Globus pallidus (tissue), 1 donor: ENCODE measurements around the gene ACBD4.
"Not testable (repeated sequence)": the region's sequence is repeated elsewhere in the genome, so short reads cannot be mapped to it uniquely, and the experiment has no call there.

ENCODE experiments used
- DNase-seq: peaks from one replicate; pipeline ENCODE4 v3.0.0-alpha.2; 2015; ENCODE audit warnings: low spot score

The ACBD4 gene

DNA sequence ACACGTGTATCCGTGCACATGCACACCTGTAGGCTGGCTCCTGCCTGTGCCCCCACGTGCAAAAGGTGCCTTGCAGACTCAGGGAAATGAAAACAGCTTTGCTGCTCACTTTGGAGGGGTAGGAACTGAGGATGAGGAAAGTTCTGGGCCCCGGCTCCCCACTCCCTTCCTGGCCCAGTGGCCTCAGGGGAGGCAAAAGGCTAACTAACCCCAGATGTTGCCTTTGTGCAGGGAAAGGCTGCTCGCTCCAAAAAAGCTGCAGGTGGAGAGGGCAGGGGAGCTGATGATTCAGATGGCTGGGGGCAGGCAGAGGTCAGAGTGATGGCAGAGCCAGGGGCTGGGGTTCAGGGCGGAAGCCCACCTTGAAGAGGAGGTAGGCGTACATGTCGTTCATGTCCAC lies 15.5 kb upstream of the ACBD4 start:
- no peak for DNase-seq

DNA sequence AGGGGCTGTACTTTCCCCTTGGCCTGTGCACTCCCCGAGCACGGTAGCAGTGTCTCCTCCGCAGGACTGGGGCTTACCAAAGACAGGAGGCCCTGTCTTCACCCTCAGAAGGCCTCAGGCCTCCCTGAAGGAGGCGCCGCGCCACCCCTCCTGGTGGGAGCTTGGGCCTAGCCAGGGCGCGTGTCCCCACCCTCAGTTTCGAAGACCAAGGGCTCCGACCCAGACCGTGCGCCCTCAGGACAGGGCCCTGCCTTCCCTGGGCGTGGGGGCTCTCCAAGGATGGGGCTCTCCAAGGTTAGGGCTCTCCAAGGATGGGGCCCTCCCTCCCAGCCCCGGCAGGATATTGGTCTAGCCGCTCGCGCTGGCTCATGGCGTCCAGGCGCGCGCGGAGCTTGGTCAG lies 14.9 kb upstream of the ACBD4 start:
- DNase-seq = no peak

DNA sequence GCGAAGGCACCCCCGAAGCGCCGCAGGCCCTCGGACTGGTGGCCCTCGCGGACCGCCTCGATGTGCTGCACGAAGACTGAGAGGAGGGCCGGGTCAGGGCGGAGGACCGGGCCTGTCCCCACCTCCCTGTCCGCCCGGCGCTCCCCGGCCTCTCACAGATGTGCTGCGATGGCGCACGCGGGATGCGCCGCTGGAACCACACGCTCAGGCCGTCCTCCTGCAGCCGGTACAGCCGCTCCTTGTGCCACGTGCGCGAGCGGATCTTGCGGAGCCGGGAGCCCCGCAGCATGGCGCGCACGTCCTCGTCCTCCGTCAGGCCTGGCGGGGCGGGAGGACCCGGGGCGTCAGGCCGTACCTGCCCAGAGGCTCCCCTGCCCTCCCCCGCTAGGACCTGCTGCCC lies 14.4 kb upstream of the ACBD4 start:
- DNase-seq = no peak

DNA sequence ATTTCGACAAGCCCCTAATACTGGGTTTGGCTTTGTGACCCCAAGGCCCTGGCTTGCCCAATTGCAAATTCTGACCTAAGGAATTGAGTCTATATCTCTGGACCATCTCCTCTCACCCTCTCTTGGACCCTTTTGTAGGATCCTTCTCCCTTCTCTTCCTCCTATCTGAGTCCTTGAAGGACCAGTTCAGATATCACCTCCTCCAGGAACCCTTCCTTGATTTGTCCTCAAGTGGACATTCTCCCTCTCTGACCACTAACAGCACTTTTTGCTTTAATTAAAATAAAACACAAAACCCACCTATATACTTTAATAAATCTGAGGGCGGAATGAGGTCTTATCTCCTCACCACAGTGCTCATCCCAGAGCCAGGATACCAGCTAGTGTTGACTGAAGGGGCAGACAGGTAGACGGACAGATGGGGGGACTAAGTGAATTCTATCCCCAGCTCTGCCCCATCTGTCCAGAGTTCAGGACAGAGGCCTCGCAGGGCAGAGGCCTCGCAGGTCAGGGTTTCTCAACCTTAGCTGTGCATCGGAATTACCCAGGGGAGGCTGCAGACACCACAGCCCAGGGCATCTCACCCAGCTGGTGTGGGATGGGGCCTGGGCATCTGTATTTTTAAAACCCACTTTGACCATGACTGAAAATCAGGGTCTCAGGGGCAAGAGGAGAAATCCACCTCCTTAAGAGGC lies 12.3 kb upstream of the ACBD4 start:
- DNase-seq = no peak

DNA sequence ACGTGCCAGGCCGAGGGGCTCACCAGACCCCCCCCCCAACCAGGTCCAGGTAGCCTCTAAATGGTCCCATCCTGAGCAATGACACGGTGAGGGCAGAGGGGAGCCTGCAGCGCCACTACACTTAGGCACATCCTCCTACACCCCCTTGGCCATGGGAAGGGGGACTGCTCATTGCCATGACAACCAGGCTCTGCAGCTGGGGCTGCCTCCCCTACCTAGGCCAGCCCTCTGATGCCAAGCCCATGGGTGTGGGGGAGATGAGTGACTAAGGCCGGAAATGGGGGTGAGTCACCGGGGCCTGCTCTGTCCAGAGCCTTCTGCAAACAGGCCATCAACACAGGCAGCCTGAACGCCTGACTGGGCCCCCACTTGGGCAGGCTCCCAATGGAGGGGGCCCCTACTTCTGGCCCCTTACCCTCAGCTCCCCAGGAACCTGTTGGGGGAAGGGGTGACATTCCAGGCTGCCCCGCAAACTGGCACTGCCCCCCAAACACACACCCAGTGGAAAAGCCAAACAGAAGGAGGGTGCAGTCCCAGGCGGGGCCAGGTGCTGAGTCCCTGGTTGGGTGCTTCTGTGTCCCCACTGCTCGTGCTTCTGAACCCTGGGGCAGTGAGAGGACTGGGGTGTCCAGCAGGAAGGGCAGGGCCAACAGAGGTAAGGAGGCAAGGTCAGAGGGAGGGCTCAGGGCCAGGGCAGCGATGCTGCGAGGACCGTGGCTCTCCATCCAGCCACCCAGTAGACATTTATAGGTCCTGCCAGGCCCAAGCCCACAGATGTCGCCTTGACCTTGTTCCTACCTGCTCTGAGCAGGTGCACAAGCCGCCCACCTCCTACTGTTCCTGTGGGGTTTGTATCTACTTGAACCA lies 11.3 kb upstream of the ACBD4 start:
- DNase-seq = no peak

DNA sequence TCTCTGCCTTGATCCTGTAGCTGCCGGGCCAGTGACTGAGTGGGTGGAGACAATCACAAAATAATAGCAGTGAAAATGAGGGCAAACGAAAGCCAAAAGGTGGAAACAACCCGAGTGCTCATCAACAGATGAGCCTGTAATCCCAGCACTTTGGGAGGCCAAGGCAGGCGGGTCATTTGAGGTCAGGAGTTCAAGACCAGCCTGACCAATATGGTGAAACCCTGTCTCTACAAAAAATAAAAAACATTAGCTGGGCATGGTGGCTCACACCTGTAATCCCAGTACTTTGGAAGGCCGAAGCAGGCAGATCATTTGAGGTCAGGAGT lies 10.7 kb upstream of the ACBD4 start:
- not testable (repeated sequence) for DNase-seq

DNA sequence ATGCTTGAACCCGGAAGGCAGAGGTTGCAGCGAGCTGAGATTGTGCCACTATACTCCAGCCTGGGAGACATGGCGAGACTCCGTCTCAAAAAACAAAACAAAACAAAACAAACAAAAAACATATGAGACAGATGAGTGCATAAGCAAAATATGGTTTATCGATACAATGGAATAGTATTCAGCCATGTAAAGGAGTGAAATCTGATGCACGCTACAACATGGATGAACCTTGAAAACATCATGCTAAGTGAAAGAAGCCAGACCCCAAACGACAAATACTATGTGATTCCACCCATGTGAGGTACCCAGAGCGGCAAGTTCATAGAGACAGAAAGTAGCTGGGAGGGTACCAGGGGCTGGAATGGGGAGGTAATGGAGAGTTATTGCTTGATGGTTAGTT lies 10.0 kb upstream of the ACBD4 start:
- DNase-seq = no peak

DNA sequence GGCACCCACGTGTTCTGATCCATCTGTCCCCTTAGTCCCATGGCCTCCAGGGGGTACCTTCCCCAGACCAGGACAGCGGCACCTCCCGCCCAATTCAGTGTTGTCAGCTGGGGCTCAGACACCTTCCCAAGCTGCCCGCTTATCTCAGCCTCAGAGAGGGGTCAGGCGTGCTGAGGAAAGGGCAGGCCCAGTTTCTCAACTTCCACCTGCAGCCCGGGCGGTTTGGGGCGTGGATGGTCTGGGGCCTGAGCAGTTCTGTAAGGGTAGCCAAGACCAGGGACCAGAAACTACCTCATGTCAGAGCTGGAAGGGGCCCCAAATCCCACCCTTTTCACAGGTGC lies 8.3 kb upstream of the ACBD4 start:
- DNase-seq = no peak

DNA sequence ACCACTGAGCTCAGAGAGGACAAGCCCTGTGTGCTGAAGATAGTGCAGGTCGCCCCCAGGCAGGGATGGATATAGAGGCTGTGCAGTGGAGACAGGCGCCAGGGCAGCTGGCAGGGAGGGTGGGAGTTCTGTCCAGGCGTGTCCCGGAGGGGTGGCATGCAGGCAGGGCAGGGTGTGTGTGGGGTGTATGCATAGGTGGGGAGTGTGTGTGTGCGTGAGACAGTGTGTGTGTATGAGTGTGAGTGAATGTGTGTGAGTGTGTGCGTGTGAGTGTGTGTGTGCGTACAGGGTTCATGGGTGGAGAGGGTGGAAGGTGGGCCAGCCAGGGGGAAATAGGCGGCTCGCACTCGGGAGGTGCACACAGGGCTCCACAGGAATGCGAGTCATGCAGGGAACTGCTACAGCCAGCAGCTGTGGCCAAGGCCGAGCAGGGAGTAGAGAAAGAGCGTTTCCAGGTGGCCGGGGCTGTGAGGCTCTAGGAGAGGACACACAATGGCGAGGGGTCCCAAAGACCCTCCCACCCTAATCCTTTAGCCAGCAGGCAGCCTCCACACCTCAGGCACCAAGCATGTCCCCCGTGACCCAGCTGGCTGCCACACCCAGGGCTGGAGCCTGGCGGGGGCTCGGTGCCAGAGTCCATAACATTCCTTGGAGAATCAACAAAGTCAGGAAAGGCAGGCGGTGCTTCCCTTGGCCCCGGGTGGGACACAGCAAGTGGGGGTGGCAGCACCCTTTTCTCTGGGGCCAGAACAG lies 7.8 kb upstream of the ACBD4 start:
- no peak for DNase-seq

DNA sequence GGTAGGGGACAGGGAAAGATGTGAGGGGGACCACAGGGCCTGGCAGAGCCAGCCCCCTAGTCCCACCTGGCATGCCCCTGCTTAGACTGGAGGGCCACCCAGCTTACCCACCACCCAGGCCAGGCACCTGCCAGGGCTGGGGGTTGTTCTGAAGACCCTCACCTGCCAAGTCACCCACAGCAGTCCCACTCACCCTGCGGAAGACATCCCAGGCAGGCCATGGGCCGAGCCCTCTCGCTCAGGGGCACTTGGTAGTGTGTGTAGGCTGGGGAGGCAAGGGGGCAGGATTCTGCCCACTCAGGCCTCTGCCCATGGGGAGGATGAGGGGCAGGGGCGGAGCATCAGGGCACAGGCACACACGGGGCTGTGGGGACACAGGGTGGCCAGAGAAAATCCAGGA lies 7.2 kb upstream of the ACBD4 start:
- DNase-seq = no peak

DNA sequence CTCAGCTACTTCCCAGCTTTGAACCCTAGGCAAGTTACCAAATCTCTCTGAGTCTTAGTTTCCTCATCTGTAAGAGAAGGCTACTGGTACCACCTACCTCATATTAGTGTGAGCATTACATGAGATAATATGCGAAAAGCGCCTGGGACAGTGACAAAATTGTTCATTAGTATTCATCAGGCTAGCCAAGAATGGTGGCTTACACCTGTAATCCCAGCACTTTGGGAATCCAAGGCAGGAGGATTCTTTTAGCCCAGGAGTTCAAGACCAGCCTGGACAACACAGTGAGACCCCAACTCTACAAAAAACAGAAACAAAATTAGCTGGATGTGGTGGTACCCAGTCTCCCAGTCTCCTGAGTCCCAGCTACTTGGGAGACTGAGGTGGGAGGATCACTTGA lies 6.5 kb upstream of the ACBD4 start:
- DNase-seq = no peak

DNA sequence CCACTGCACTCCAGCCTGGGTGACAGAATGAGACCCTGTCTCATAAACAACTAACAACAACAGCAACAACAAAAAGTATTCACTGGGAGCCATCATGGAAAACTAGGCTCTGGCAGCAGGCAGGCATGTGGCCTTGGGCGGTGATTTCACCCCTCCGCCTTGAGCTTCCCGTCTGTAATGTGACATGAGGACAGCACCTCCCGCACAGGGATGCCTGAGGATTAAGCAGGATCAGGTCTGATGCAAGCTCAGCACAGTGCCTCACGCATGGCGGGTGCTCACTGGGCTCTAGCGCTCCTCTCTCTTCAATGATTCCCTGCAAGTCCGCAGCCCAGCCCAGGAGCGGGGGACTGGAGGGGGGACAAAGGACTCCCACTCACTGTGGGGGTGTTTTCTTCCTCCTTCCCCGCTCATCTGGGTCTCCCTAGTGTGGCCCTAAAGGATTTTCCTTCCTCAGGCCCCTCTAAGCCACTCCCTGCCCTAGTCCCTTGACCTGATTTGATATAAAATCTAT lies 6.0 kb upstream of the ACBD4 start:
- DNase-seq = no peak

DNA sequence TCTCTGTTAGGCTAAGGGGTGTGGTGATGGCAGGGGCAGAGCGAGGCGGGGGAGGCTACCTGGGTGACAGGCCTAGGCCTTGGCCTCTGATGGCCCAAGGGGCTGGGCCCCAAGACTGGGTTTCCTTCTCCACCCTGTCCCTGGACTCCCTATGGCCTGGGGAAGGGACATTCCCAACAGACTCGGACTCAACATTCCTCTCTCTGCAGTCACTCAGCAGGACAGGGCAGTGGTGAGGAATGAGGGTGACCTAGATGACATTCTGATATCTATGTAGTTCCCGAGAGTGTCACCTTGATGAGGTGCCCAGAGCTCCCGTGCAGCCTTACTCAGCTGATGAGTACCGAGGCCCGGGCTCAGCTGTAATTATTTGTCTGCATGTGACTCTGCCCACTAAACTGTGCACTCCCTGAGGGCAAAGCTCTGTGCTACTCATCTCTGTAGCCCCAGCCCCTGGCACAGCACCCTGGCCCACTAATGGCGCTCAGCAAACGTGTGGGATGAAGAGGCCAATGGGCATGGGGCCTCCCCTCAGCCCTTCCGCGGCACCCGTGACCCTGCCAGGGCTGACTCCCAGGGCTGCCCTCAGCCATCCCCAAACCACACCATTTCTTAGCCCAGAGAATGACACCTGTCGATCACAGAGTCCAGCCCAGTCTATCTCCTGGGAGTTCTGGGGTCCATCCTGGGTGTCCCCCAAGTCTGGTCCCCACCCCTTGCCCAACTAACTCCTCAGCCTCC lies 5.4 kb upstream of the ACBD4 start:
- DNase-seq = no peak

DNA sequence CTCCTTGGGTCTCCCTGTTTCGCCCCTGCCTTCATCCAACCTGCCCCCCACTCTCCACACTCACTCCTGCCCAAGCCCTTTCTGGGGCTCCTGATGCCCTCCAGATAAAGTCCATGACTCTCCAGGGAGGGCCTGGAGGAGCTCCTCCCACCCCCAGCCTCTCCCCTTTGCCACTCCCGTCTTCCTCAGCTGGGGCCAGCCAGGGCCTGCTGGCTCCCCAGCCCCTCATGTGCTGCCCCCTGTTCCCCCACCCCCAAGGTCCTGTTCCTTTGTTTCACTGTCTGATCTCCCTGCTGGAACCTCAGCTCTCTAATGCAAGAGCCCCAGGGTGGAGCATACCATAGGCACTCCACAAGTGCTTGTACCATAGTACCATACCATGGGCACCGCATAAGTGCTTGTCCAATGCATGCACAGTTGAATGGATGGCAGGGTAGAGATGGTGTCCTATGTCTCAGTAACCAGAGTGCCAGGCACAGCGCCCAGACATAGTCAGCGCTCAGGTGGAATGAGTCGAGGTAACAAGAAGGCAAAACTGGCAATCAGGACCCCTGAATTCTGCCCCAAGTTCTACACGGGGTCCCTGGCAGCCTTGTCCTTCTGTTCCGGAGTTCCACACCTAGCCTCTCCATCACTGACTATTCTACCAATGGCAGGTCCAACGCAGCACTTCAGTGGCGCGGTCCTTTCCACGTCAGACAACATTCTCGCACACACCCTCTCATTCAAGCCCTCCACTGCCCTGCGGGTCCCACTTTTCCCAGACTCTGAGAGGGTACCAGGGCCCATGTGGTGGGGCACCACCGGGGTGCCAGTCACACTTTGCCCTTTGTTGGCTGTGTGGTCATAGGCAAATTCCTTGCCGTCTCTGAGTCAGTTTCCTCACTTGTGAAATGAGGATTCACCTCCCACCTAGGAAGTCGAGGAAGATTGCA lies 4.5 kb upstream of the ACBD4 start:
- DNase-seq = no peak

DNA sequence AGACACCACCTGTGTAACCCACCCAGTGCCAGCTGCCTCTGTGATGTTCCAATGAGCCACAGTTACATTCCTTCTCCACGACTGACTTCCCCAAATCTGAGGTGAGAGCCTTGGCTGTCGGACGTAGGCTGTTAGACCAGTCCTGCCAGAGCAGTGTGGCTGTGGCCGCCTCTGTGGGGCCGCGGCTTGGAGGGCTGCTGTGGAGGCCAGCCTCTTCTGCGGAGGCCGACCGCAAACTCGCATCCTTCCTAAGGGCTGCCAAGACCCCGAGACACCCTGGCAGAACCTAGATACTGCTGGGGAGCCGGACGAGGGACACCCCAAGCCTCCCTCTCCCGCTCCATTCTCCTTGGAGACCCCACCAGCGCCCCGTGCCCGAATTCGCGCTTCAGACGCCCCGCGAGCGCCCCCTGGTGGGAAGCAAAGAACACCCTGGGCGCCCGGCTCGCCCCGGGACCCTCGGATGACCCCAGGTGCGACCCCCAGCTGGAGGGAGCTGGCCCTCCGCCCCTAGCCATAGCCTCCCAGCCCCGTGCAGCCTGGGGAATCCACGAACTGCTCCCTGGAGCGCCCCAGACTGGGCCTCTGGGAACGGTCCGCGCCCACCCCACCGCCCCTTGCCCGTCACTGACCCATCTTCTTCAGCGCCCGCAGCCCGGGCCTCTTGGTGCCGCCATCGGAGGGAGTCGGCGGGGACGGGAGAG lies 3.7 kb upstream of the ACBD4 start:
- no peak for DNase-seq

DNA sequence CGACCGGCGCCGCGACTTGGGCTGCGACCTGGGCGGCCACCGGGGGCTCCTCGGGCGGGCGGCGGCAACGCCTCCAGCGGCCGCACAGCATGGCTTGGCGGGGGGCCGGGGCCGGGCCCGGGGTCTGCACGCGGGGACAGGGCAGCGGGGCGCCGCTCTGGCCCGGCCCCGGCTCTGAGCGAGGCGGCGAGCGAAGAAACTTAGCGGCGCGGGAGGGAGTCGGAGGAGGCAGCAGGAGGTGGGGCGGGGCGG lies 3.2 kb upstream of the ACBD4 start, which contains the start of gene PLCD3:
PLCD3 (minus strand) TSS at position 196 of the 252 bp plus-strand sequence; CDS start at position 91, 105 bp downstream.
- no peak for DNase-seq

DNA sequence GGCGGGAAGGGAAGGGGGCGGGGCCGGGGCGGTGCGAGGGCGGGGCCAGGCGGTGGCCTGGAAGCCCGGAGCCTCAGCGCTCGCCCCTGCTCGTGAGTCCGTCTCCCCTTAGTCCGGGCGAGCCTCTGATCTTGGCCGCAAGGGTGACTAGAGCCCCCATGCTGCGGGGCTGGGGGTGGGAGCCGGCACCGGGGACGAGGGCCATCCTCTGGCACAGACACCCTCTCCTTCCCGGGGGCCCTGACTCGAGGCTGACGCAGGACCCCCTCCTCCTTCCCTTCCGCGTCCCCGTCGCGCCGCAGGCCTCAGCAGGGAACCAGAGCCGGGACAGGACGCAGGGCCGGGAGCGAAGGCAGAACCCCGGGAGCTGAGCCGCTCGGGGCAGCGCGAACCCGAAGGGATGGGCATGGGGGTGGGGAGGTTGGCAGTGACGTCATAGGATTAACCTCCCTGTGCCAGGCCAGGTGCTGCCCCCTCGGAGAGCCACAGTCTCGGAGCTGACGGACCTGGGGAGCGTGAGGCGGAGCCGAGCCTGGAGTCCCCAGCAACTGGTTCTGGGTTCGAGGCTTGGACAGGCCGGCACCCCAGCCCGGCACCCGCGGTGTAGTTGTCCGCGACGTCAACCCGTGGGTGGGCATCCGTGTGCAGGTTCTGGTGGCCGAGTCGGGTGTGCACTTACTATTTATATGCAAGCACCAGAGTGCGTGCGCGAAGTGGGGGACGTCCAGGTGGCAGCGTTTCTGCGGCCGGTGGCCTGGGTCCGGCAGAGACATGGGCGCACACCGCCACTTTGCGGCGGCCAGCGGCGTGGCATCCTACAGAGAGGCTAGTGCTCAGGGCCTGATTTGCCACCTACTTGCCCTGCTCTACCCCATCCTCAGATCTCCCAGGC lies 2.7 kb upstream of the ACBD4 start:
- DNase-seq = peak; percentile 71

DNA sequence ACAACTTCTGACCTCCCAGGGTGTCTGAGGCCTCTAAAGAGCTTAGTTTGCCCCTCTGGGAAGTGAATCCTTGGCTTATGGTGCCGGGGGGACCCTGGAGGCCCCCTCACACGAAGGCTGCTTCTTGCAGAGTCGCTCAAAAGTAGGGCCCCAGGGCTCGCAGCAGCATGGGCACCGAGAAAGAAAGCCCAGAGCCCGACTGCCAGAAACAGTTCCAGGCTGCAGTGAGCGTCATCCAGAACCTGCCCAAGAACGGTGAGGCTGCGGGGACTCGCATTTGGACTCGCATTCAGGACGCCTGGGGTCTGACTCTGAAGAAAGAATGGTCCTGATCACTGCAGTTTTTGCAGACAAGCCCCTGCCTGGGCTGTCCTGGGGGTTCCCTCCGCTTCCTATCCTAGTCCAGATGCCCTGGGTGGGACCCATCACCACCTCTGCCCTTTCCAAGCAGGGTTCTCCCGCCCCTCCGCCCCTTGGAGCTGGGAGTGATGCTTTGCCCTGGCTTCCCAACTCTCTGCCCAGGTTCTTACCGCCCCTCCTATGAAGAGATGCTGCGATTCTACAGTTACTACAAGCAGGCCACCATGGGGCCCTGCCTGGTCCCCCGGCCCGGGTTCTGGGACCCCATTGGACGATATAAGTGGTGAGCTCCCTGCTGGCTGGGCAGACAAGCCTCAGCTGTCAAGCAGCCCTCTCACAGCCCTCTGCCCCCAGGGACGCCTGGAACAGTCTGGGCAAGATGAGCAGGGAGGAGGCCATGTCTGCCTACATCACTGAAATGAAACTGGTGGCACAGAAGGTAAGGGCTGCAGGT lies 698 bp downstream of the ACBD4 start:
- no peak for DNase-seq
